Measurements from ENCODE around the gene UQCR10. TPM values are rescaled to one million over a fixed set of nuclear protein-coding genes. Genes with fewer than 3 reads are reported as not detected.

Gene UQCR10
- total and polyA plus RNA-seq, 4 donors, result 41.4 to 189 (median 65.4) TPM

DNA sequence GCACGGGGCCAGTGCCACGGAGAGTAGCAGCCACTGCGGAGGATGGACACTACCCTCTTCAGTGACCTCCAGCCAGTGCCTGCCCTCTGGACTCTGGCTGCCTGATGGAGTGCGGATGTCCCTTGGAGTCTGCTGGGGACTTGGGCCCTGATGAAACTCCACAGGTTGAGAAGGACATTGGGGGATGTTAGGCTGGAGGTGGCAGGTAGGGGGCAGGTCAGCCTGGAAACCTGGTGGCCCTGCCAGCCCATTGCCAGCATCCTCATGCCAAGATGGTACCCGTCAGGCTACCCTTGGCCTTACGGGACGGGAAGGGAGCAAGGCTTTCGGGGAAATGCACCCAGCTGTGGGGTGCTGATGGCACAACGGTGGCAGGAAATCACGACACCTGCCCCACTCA, 43.4 kb upstream of the UQCR10 start:
- Histone ChIP-seq H3K4me1 (ENCODE audit: control insufficient read depth in 1 of 2, insufficient read depth in 2 of 2, low read length in 2 of 2) (no peaks in the 10 kb centered on the region), H3K4me3 (ENCODE audit: low read length in 2 of 2) (no peak overlapping the region), H3K9me3 (ENCODE audit: control insufficient read depth, low read length) (no peaks in the 10 kb centered on the region), H3K27me3 (ENCODE audit: control insufficient read depth in 1 of 2, insufficient read depth in 2 of 2, low read length in 1 of 2) (no peaks in the 10 kb centered on the region), H3K36me3 (ENCODE audit: control insufficient read depth in 1 of 2, insufficient read depth in 2 of 2, low read length in 1 of 2) (no peaks in the 10 kb centered on the region), H3K27ac (ENCODE audit: low read depth in 1 of 2, low read length in 2 of 2) (no peak overlapping the region)
- WGBS, 2 donors, result 92 to 93% methylated on average over 10 of the region's 10 CpGs
- DNase-seq (no peak), ATAC-seq (ENCODE audit: low FRiP score) (no peak)
- intact Hi-C loops (cut with DNase I), result no loop called here

DNA sequence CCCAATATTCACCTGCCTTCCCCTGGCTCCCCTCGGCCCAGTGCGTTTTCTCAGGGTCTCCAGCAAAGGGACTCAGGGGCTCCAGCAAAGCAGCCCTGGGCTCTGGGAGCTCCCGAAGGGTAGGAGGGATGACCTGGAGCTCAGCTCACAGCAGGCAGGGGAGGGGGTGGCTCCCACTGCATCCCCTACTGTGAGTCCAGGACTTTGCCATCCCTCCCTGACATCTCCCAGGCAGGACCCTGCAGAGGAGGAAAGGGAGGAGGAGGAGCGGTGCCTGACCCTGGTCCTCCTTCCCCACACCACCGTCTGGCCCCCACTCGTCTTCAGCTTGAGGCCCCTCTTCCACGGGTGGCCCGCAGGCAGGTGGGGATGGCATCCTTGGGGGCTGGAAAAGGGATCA, 42.3 kb upstream of the UQCR10 start:
- H3K27me3 ChIP-seq (ENCODE audit: control insufficient read depth in 1 of 2, insufficient read depth in 2 of 2, low read length in 1 of 2), result no peaks in the 10 kb centered on the region
- H3K9me3 ChIP-seq (ENCODE audit: control insufficient read depth, low read length), result no peaks in the 10 kb centered on the region
- H3K36me3 ChIP-seq (ENCODE audit: control insufficient read depth in 1 of 2, insufficient read depth in 2 of 2, low read length in 1 of 2), result no peaks in the 10 kb centered on the region
- H3K4me1 ChIP-seq (ENCODE audit: control insufficient read depth in 1 of 2, insufficient read depth in 2 of 2, low read length in 2 of 2), result no peaks in the 10 kb centered on the region
- WGBS, 2 donors, result 53 to 54% methylated on average over 8 of the region's 8 CpGs
- no peak overlapping the region for H3K27ac ChIP-seq (ENCODE audit: low read depth in 1 of 2, low read length in 2 of 2)
- no peak for DNase-seq
- no peak for ATAC-seq (ENCODE audit: low FRiP score)
- no peak overlapping the region for H3K4me3 ChIP-seq (ENCODE audit: low read length in 2 of 2)
- intact Hi-C loops (cut with DNase I), result no loop called here

DNA sequence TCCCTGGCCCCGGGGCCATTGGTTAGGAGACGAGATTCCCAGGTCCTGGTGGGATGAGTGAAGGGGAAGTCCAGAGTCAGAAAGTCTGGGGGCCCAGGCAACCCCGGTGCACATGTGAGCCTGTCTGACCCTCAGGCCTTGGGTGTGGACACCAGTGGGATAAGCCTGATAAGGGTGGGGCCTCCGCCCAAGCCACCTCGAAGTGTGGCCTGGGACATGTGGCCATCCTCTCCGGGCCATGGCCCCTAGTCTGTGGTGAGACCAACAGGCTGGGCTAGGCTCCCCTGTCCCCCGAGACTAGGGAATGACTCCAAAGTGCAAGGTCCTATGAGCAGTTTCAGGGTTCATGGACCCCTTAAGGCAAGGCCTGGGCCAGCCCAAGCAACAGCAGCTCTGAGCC, 41.1 kb upstream of the UQCR10 start:
- ATAC-seq (ENCODE audit: low FRiP score) (no peak), DNase-seq (no peak)
- Histone ChIP-seq H3K9me3 (ENCODE audit: control insufficient read depth, low read length) (no peaks in the 10 kb centered on the region), H3K36me3 (ENCODE audit: control insufficient read depth in 1 of 2, insufficient read depth in 2 of 2, low read length in 1 of 2) (no peaks in the 10 kb centered on the region), H3K27ac (ENCODE audit: low read depth in 1 of 2, low read length in 2 of 2) (no peak overlapping the region), H3K4me3 (ENCODE audit: low read length in 2 of 2) (no peak overlapping the region), H3K4me1 (ENCODE audit: control insufficient read depth in 1 of 2, insufficient read depth in 2 of 2, low read length in 2 of 2) (no peaks in the 10 kb centered on the region), H3K27me3 (ENCODE audit: control insufficient read depth in 1 of 2, insufficient read depth in 2 of 2, low read length in 1 of 2) (no peaks in the 10 kb centered on the region)
- intact Hi-C loops (cut with DNase I), result no loop called here
- 74 to 76% methylated on average over 7 of the region's 7 CpGs for WGBS, 2 donors

DNA sequence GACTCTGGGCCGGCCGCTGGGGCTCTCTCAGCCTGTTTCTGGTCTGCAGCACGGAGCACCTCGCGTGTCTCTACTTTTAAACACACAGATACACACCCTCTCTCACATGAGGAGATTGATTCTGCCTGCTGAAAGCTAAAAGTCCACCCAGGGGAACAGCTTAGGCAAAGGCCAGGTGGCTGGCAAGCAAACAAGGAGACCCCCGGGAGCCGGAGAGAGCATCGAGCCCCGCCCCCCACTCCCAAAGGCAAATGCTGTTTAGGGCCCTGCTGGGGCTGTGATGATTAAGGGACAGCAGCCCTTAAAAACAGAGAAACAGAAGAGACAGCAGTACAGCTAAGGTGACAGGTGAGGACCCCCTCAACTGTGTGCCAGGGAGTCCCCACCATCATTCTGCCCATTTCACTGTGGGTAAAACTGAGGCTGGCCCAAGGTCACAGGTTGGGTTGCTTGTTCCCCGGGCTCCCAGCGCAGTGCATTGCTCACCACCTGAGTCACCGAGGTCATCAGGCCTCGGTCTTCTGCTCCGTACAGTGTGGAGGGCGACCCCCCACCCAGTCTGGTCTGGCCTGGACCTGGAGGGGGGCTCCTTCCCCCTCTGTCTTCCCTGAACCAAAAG, 40.5 kb upstream of the UQCR10 start:
- Histone ChIP-seq H3K4me3 (ENCODE audit: low read length in 2 of 2) (no peak overlapping the region), H3K9me3 (ENCODE audit: control insufficient read depth, low read length) (no peaks in the 10 kb centered on the region), H3K4me1 (ENCODE audit: control insufficient read depth in 1 of 2, insufficient read depth in 2 of 2, low read length in 2 of 2) (no peaks in the 10 kb centered on the region), H3K27me3 (ENCODE audit: control insufficient read depth in 1 of 2, insufficient read depth in 2 of 2, low read length in 1 of 2) (no peaks in the 10 kb centered on the region), H3K27ac (ENCODE audit: low read depth in 1 of 2, low read length in 2 of 2) (no peak overlapping the region), H3K36me3 (ENCODE audit: control insufficient read depth in 1 of 2, insufficient read depth in 2 of 2, low read length in 1 of 2) (no peaks in the 10 kb centered on the region)
- intact Hi-C loops (cut with DNase I), result no loop called here
- 36 to 39% methylated on average over 15 of the region's 15 CpGs for WGBS, 2 donors
- DNase-seq (no peak), ATAC-seq (ENCODE audit: low FRiP score) (no peak)

DNA sequence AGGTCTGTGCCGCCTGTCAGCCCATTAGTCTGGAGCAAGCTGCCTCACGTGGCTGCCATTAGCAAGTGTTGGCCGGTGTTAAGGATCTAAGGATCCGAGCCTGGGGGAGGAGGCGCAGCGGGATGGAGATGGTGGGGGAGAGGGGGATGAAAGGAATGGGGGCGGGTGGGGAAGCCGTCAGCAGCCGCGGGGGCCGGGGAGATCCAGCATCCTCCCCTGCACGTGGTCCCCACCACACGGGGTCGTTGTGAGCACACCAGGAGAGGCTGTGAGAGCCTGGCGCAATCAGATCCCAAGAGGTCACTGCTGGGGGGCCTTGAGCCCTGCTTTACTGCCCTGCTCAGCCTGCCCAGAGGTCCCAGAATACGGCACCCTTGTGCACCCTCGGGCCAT, 40.0 kb upstream of the UQCR10 start:
- no peak overlapping the region for H3K4me3 ChIP-seq (ENCODE audit: low read length in 2 of 2)
- DNase-seq (no peak), ATAC-seq (ENCODE audit: low FRiP score) (no peak)
- H3K4me1 ChIP-seq (ENCODE audit: control insufficient read depth in 1 of 2, insufficient read depth in 2 of 2, low read length in 2 of 2), result no peaks in the 10 kb centered on the region
- no peaks in the 10 kb centered on the region for H3K27me3 ChIP-seq (ENCODE audit: control insufficient read depth in 1 of 2, insufficient read depth in 2 of 2, low read length in 1 of 2)
- no peaks in the 10 kb centered on the region for H3K9me3 ChIP-seq (ENCODE audit: control insufficient read depth, low read length)
- H3K36me3 ChIP-seq (ENCODE audit: control insufficient read depth in 1 of 2, insufficient read depth in 2 of 2, low read length in 1 of 2), result no peaks in the 10 kb centered on the region
- WGBS, 2 donors, result 6 to 7% methylated on average over 14 to 17 of the region's 17 CpGs
- H3K27ac ChIP-seq (ENCODE audit: low read depth in 1 of 2, low read length in 2 of 2), result no peak overlapping the region
- intact Hi-C loops (cut with DNase I), result no loop called here

DNA sequence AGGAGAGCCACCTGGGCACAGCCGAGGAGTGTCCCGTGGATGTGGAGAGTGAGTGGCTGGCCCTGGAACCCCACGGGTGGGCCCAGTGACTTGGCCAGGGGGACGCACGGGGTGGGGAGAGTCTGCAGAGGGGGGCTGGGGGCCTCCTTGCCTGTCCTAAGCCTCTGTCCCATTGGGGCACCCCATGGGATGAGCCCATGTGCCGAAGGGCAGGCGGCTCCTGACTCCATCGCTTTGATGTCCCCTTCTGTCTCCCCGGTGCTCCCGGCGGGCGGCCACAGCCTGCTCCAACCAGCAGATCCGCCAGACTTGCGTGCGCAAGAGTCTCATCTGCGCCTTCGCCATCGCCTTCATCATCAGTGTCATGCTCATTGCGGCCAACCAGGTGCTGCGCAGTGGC, 38.0 kb upstream of the UQCR10 start:
- no peaks in the 10 kb centered on the region for H3K27me3 ChIP-seq (ENCODE audit: control insufficient read depth in 1 of 2, insufficient read depth in 2 of 2, low read length in 1 of 2)
- DNase-seq (no peak), ATAC-seq (ENCODE audit: low FRiP score) (no peak)
- H3K9me3 ChIP-seq (ENCODE audit: control insufficient read depth, low read length), result no peaks in the 10 kb centered on the region
- WGBS, 2 donors, result 91 to 93% methylated on average over 17 to 20 of the region's 20 CpGs
- intact Hi-C loops (cut with DNase I), result no loop called here
- H3K4me1 ChIP-seq (ENCODE audit: control insufficient read depth in 1 of 2, insufficient read depth in 2 of 2, low read length in 2 of 2), result no peaks in the 10 kb centered on the region
- no peaks in the 10 kb centered on the region for H3K36me3 ChIP-seq (ENCODE audit: control insufficient read depth in 1 of 2, insufficient read depth in 2 of 2, low read length in 1 of 2)
- H3K4me3 ChIP-seq (ENCODE audit: low read length in 2 of 2), result no peak overlapping the region
- no peak overlapping the region for H3K27ac ChIP-seq (ENCODE audit: low read depth in 1 of 2, low read length in 2 of 2)

DNA sequence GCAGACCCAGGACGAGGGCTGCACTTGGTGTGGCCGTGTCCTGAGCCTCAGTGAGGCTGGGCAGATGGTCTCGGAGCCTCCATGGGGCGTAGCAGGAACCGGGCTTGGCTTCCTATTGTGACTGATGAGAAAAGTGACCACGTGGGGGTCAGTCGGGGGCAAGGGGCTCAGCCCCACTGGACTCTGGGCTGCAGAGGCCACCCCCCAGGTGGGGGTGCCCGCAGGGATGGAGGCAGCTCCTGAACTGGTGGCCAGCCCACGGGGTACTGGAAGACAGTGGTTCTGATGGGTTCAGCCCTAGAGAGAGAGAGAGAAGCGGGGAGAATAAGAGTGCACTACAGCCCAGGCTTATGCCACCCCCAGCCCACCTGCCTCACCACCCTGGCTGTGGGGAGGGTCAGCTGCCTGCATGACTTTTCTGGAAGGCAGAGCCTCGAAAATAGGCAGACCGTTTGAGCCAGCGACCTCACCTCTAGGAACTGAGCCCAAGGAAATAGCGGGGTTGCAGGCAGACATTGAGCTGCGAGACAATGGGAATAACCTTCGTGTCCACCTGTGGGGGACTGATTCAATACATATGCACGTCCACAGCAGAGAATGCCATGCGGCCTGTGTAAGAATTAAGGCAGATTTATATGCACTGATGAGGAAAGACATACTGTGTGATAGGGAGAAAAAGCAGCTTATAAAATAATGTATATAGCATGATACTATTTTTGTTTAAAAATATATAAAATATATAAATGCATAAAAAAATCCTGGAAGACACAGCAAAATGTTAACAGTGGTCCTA, 35.9 kb upstream of the UQCR10 start:
- DNase-seq, result no peak
- no peak overlapping the region for H3K4me3 ChIP-seq (ENCODE audit: low read length in 2 of 2)
- no peak for ATAC-seq (ENCODE audit: low FRiP score)
- intact Hi-C loops (cut with DNase I), result no loop called here
- H3K27me3 ChIP-seq (ENCODE audit: control insufficient read depth in 1 of 2, insufficient read depth in 2 of 2, low read length in 1 of 2), result no peaks in the 10 kb centered on the region
- no peaks in the 10 kb centered on the region for H3K9me3 ChIP-seq (ENCODE audit: control insufficient read depth, low read length)
- 78 to 81% methylated on average over 18 of the region's 18 CpGs for WGBS, 2 donors
- H3K4me1 ChIP-seq (ENCODE audit: control insufficient read depth in 1 of 2, insufficient read depth in 2 of 2, low read length in 2 of 2), result no peaks in the 10 kb centered on the region
- H3K36me3 ChIP-seq (ENCODE audit: control insufficient read depth in 1 of 2, insufficient read depth in 2 of 2, low read length in 1 of 2), result no peaks in the 10 kb centered on the region
- no peak overlapping the region for H3K27ac ChIP-seq (ENCODE audit: low read depth in 1 of 2, low read length in 2 of 2)

DNA sequence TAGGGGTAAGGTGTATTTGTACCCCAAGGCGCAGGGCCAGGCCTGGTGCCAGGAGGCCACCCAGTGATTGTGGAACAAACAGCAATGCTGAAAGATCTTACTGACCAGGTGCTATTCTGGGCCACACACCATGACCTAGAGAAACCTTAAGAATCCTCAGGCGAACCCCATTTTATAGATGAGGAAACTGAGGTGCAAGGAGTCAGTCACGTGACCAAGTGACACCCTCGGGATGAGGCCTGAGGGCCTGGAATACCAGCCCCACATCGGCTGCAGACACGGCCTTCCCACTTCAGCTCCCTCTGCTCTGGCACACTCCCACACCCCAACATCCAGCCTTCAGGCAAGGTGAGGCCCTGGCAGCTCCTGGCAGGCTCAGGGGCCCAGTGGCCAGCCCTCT, 34.3 kb upstream of the UQCR10 start:
- H3K9me3 ChIP-seq (ENCODE audit: control insufficient read depth, low read length), result no peaks in the 10 kb centered on the region
- H3K27me3 ChIP-seq (ENCODE audit: control insufficient read depth in 1 of 2, insufficient read depth in 2 of 2, low read length in 1 of 2), result no peaks in the 10 kb centered on the region
- H3K36me3 ChIP-seq (ENCODE audit: control insufficient read depth in 1 of 2, insufficient read depth in 2 of 2, low read length in 1 of 2), result no peaks in the 10 kb centered on the region
- no peaks in the 10 kb centered on the region for H3K4me1 ChIP-seq (ENCODE audit: control insufficient read depth in 1 of 2, insufficient read depth in 2 of 2, low read length in 2 of 2)
- H3K27ac ChIP-seq (ENCODE audit: low read depth in 1 of 2, low read length in 2 of 2), result no peak overlapping the region
- intact Hi-C loops (cut with DNase I), result no loop called here
- H3K4me3 ChIP-seq (ENCODE audit: low read length in 2 of 2), result no peak overlapping the region
- WGBS, 2 donors, result 86 to 89% methylated on average over 6 of the region's 6 CpGs
- ATAC-seq (ENCODE audit: low FRiP score) (no peak), DNase-seq (no peak)

Data from aorta (tissue), 5 donors.